ENCODE measurements around the gene OPRM1. TPM values are rescaled to one million over a fixed set of nuclear protein-coding genes. Genes with fewer than 3 reads are reported as not detected.

OPRM1 gene
- total RNA-seq, 1 experiment from 2014 or later: not detected

DNA sequence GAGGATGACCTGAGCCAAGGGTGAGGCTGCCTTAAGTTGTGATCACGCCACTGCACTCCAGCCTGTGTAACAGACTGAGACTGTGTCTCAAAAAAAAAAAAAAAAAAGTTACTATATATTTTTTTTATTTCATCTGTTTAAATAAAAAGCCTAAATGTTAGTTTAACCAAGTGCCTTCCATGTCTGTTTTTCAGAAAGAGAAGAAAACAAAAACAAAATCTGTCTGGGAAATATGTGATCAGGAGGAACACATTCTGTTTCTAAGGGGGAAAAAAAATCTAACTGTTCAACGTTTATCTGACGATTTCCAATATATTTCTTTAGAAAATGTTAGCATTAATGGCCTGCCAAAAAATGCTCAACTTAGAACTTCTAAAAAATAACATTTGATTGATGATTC lies 170.5 kb downstream of the OPRM1 start:
- TF ChIP-seq, protein P1, sequence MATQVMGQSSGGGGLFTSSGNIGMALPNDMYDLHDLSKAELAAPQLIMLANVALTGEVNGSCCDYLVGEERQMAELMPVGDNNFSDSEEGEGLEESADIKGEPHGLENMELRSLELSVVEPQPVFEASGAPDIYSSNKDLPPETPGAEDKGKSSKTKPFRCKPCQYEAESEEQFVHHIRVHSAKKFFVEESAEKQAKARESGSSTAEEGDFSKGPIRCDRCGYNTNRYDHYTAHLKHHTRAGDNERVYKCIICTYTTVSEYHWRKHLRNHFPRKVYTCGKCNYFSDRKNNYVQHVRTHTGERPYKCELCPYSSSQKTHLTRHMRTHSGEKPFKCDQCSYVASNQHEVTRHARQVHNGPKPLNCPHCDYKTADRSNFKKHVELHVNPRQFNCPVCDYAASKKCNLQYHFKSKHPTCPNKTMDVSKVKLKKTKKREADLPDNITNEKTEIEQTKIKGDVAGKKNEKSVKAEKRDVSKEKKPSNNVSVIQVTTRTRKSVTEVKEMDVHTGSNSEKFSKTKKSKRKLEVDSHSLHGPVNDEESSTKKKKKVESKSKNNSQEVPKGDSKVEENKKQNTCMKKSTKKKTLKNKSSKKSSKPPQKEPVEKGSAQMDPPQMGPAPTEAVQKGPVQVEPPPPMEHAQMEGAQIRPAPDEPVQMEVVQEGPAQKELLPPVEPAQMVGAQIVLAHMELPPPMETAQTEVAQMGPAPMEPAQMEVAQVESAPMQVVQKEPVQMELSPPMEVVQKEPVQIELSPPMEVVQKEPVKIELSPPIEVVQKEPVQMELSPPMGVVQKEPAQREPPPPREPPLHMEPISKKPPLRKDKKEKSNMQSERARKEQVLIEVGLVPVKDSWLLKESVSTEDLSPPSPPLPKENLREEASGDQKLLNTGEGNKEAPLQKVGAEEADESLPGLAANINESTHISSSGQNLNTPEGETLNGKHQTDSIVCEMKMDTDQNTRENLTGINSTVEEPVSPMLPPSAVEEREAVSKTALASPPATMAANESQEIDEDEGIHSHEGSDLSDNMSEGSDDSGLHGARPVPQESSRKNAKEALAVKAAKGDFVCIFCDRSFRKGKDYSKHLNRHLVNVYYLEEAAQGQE (IDR thresholded peaks at IDR 0.05; ENCODE audit: insufficient read depth in 1 of 2, low read depth in 2 of 2, low read length in 1 of 2): no peak
- TF ChIP-seq TCF7L2 (IDR thresholded peaks at IDR 0.05; ENCODE audit: low read depth, low read length) (no peak), SIN3A (IDR thresholded peaks at IDR 0.05; ENCODE audit: borderline replicate concordance, insufficient read depth, low read depth, low read length) (no peak), POLR2AphosphoS5 (IDR thresholded peaks at IDR 0.05; ENCODE audit: low read depth, low read length) (no peak)
- TF ChIP-seq, protein P2, sequence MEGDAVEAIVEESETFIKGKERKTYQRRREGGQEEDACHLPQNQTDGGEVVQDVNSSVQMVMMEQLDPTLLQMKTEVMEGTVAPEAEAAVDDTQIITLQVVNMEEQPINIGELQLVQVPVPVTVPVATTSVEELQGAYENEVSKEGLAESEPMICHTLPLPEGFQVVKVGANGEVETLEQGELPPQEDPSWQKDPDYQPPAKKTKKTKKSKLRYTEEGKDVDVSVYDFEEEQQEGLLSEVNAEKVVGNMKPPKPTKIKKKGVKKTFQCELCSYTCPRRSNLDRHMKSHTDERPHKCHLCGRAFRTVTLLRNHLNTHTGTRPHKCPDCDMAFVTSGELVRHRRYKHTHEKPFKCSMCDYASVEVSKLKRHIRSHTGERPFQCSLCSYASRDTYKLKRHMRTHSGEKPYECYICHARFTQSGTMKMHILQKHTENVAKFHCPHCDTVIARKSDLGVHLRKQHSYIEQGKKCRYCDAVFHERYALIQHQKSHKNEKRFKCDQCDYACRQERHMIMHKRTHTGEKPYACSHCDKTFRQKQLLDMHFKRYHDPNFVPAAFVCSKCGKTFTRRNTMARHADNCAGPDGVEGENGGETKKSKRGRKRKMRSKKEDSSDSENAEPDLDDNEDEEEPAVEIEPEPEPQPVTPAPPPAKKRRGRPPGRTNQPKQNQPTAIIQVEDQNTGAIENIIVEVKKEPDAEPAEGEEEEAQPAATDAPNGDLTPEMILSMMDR (IDR thresholded peaks at IDR 0.05): no peak
- no peak overlapping the region for H3K4me3 ChIP-seq (ENCODE audit: low read depth in 2 of 2, low read length in 2 of 2)
- no TSS peak for BruUV-seq (replicated peaks)
- H3K36me3 ChIP-seq (ENCODE audit: control insufficient read depth, insufficient read depth, low read length): no peaks in the 10 kb centered on the region
- no peak for ATAC-seq
- in situ Hi-C loops (cut with HindIII; ENCODE audit: low pct_unique_long_range_greater_than_20kb, low sequenced_read_pairs): no loop called here
- ChIA-PET POLR2A (no interaction called here), CTCF (no interaction called here)
- no peaks in the 10 kb centered on the region for H3K4me1 ChIP-seq (ENCODE audit: control insufficient read depth, insufficient read depth, low read length)
- H3K27ac ChIP-seq (ENCODE audit: low read length): no peak overlapping the region
- DNase-seq (ENCODE audit: low read depth, low spot score): no peak
- no peaks in the 10 kb centered on the region for H3K9me3 ChIP-seq (ENCODE audit: control insufficient read depth, insufficient read depth, low read depth, low read length)
- H3K27me3 ChIP-seq (ENCODE audit: control insufficient read depth, insufficient read depth, low read length): no peaks in the 10 kb centered on the region
- intact Hi-C loops (cut with micrococcal nuclease; ENCODE audit: unreplicated experiment): no loop called here

DNA sequence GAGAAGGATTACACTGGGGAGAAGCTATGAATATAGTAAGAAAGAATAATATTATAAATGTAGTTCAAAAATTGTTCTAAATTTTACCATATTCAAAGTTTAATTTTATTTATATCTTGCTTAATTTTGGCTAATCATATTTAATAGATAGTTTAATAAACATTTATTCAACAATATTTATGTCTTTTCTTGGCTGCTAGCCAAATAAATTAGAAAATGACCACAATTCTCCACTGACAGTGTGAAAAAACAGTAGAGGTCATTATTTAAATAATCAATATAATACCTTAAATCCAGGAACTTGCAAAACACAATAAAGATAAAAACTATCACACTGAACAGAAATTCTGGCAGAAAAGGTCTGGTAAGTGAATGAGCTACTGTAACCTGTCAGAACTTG lies 171.6 kb downstream of the OPRM1 start:
- ATAC-seq (no peak), DNase-seq (ENCODE audit: low read depth, low spot score) (no peak)
- ChIA-PET POLR2A (no interaction called here), CTCF (no interaction called here)
- Histone ChIP-seq H3K4me1 (ENCODE audit: control insufficient read depth, insufficient read depth, low read length) (no peaks in the 10 kb centered on the region), H3K4me3 (ENCODE audit: low read depth in 2 of 2, low read length in 2 of 2) (no peak overlapping the region), H3K9me3 (ENCODE audit: control insufficient read depth, insufficient read depth, low read depth, low read length) (no peaks in the 10 kb centered on the region), H3K36me3 (ENCODE audit: control insufficient read depth, insufficient read depth, low read length) (no peaks in the 10 kb centered on the region), H3K27ac (ENCODE audit: low read length) (no peak overlapping the region), H3K27me3 (ENCODE audit: control insufficient read depth, insufficient read depth, low read length) (no peaks in the 10 kb centered on the region)
- in situ Hi-C loops (cut with HindIII; ENCODE audit: low pct_unique_long_range_greater_than_20kb, low sequenced_read_pairs) (no loop called here), intact Hi-C loops (cut with micrococcal nuclease; ENCODE audit: unreplicated experiment) (no loop called here)
- no TSS peak for BruUV-seq (replicated peaks)
- TF ChIP-seq, protein P1 (IDR thresholded peaks at IDR 0.05; ENCODE audit: insufficient read depth in 1 of 2, low read depth in 2 of 2, low read length in 1 of 2): no peak
- TF ChIP-seq, protein P2 (IDR thresholded peaks at IDR 0.05): no peak
- no peak for TF ChIP-seq TCF7L2 (IDR thresholded peaks at IDR 0.05; ENCODE audit: low read depth, low read length)
- TF ChIP-seq POLR2AphosphoS5 (IDR thresholded peaks at IDR 0.05; ENCODE audit: low read depth, low read length): no peak
- no peak for TF ChIP-seq SIN3A (IDR thresholded peaks at IDR 0.05; ENCODE audit: borderline replicate concordance, insufficient read depth, low read depth, low read length)
